ENCODE data around the gene PPP1R36. TPM values are rescaled to one million over a fixed set of nuclear protein-coding genes. Genes with fewer than 3 reads are reported as not detected.
A peak's percentile ranks its signal among the peaks of the same experiment; 100 is the strongest.

Gene PPP1R36
- total and polyA plus RNA-seq, 2 donors (not counting 3 experiments of a cell fraction or from before 2014, with no cell fraction given), result 0.28 to 0.60 TPM

DNA sequence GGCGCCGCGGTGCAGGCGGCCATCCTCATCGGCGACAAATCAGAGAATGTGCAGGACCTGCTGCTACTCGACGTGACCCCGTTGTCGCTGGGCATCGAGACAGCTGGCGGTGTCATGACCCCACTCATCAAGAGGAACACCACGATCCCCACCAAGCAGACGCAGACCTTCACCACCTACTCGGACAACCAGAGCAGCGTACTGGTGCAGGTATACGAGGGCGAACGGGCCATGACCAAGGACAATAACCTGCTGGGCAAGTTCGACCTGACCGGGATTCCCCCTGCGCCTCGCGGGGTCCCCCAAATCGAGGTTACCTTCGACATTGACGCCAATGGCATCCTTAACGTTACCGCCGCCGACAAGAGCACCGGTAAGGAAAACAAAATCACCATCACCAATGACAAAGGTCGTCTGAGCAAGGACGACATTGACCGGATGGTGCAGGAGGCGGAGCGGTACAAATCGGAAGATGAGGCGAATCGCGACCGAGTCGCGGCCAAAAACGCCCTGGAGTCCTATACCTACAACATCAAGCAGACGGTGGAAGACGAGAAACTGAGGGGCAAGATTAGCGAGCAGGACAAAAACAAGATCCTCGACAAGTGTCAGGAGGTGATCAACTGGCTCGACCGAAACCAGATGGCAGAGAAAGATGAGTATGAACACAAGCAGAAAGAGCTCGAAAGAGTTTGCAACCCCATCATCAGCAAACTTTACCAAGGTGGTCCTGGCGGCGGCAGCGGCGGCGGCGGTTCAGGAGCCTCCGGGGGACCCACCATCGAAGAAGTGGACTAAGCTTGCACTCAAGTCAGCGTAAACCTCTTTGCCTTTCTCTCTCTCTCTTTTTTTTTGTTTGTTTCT, 7.6 kb upstream of the PPP1R36 start:
- H3K27ac ChIP-seq (ENCODE audit: insufficient read depth, low read depth, low read length), result no peak overlapping the region

DNA sequence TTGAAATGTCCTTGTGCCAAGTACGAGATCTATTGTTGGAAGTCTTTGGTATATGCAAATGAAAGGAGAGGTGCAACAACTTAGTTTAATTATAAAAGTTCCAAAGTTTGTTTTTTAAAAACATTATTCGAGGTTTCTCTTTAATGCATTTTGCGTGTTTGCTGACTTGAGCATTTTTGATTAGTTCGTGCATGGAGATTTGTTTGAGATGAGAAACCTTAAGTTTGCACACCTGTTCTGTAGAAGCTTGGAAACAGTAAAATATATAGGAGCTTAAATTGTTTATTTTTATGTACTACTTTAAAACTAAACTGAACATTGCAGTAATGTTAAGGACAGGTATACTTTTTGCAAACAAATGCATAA, 6.9 kb upstream of the PPP1R36 start:
- H3K27ac ChIP-seq (ENCODE audit: insufficient read depth, low read depth, low read length), result no peak overlapping the region
- H3K36me3 ChIP-seq (ENCODE audit: control insufficient read depth in 2 of 2, extremely low read depth in 1 of 2, insufficient read depth in 2 of 2, low read length in 2 of 2), result no peaks in the 10 kb centered on the region
- dilution Hi-C loops (cut with MboI; ENCODE audit: extremely low pct_ligation_motif_present, low sequenced_read_pairs), result no loop called here
- BruUV-seq (replicated peaks), result no TSS peak
- peaks cover 26 to 29% of the 10 kb centered on the region in 2 experiments for H3K27me3 ChIP-seq (ENCODE audit: control insufficient read depth in 2 of 2, insufficient read depth in 2 of 2, low read length in 2 of 2)
- TF ChIP-seq MYC (IDR thresholded peaks at IDR 0.05; ENCODE audit: low read depth, low read length), result no peak
- no peak for TF ChIP-seq EZH2 (IDR thresholded peaks at IDR 0.05; ENCODE audit: borderline replicate concordance, low read depth, low read length, severe bottlenecking)
- no peak for TF ChIP-seq POLR2AphosphoS5 (IDR thresholded peaks at IDR 0.05; ENCODE audit: insufficient read depth, low read depth, low read length)
- TF ChIP-seq, protein P1, sequence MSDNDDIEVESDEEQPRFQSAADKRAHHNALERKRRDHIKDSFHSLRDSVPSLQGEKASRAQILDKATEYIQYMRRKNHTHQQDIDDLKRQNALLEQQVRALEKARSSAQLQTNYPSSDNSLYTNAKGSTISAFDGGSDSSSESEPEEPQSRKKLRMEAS (IDR thresholded peaks at IDR 0.05; ENCODE audit: insufficient read depth, insufficient read length), result no peak
- no peak for TF ChIP-seq FOS (IDR thresholded peaks at IDR 0.05; ENCODE audit: borderline replicate concordance, insufficient read depth, low read length)
- TF ChIP-seq, protein P2, sequence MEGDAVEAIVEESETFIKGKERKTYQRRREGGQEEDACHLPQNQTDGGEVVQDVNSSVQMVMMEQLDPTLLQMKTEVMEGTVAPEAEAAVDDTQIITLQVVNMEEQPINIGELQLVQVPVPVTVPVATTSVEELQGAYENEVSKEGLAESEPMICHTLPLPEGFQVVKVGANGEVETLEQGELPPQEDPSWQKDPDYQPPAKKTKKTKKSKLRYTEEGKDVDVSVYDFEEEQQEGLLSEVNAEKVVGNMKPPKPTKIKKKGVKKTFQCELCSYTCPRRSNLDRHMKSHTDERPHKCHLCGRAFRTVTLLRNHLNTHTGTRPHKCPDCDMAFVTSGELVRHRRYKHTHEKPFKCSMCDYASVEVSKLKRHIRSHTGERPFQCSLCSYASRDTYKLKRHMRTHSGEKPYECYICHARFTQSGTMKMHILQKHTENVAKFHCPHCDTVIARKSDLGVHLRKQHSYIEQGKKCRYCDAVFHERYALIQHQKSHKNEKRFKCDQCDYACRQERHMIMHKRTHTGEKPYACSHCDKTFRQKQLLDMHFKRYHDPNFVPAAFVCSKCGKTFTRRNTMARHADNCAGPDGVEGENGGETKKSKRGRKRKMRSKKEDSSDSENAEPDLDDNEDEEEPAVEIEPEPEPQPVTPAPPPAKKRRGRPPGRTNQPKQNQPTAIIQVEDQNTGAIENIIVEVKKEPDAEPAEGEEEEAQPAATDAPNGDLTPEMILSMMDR (IDR thresholded peaks at IDR 0.05; ENCODE audit: extremely low read depth in 1 of 2, insufficient read depth in 1 of 2, low read depth in 1 of 2, low read length in 2 of 2), result no peak
- TF ChIP-seq GATA2 (IDR thresholded peaks at IDR 0.05; ENCODE audit: insufficient read depth, insufficient read length, low read depth, low read length), result no peak
- no peak for TF ChIP-seq POLR2A (IDR thresholded peaks at IDR 0.05; ENCODE audit: low read depth, low read length)
- no peak for TF ChIP-seq JUN (IDR thresholded peaks at IDR 0.05; ENCODE audit: borderline replicate concordance, insufficient read depth, insufficient read length, low read depth)
- no peak overlapping the region for H3K9ac ChIP-seq (replicated peaks; ENCODE audit: extremely low read depth, insufficient read depth, low read length)
- H3K4me2 ChIP-seq (ENCODE audit: insufficient read depth, low read length), result peak overlapping the region; percentile 47
- ChIA-PET CTCF (interaction anchor here (1.0 to 5.7 kb wide), 6 partner anchors 9 to 94 kb away, joined by 3 to 64 read pairs (median 3); no protein-coding TSS in a partner anchor), POLR2A (no interaction called here)
- H3K4me1 ChIP-seq (ENCODE audit: control insufficient read depth, extremely low read depth, insufficient read depth, low read length), result peaks cover 25% of the 10 kb centered on the region
- H3K9me3 ChIP-seq (replicated peaks; ENCODE audit: control insufficient read depth, insufficient read depth, low read length), result no peaks in the 10 kb centered on the region
- H3K9me1 ChIP-seq (replicated peaks; ENCODE audit: control insufficient read depth, extremely low read depth, insufficient read depth, low read length), result no peaks in the 10 kb centered on the region
- FAIRE-seq (no peak), DNase-seq (ENCODE audit: low read depth, low spot score) (no peak)
- H4K20me1 ChIP-seq (replicated peaks; ENCODE audit: control insufficient read depth, extremely low read depth, insufficient read depth, low read length), result no peaks in the 10 kb centered on the region
- no peak overlapping the region for H2AFZ ChIP-seq (ENCODE audit: low read depth, low read length)
- H3K4me3 ChIP-seq (replicated peaks in 1 of 3; ENCODE audit: insufficient read depth in 1 of 3, low read depth in 1 of 3, low read length in 3 of 3), result peak overlapping the region in 1 of 3 experiments; percentile 35
- no peaks in the 10 kb centered on the region for H3K79me2 ChIP-seq (ENCODE audit: control insufficient read depth, insufficient read depth, low read length)
- intact Hi-C loops (cut with micrococcal nuclease), result loop anchor here (5.0 kb wide), 1 partner anchor 219 kb away; no protein-coding TSS in a partner anchor

More for the DNA sequence above, 7.6 kb upstream of the PPP1R36 start:
- dilution Hi-C loops (cut with MboI; ENCODE audit: extremely low pct_ligation_motif_present, low sequenced_read_pairs), result no loop called here
- no peaks in the 10 kb centered on the region for H3K79me2 ChIP-seq (ENCODE audit: control insufficient read depth, insufficient read depth, low read length)
- no peaks in the 10 kb centered on the region for H3K9me1 ChIP-seq (replicated peaks; ENCODE audit: control insufficient read depth, extremely low read depth, insufficient read depth, low read length)
- peak overlapping the region in 2 of 3 experiments; percentile 25 to 35 for H3K4me3 ChIP-seq (replicated peaks in 1 of 3; ENCODE audit: insufficient read depth in 1 of 3, low read depth in 1 of 3, low read length in 3 of 3)
- peak; percentile 97 for TF ChIP-seq EZH2 (IDR thresholded peaks at IDR 0.05; ENCODE audit: borderline replicate concordance, low read depth, low read length, severe bottlenecking)
- TF ChIP-seq POLR2AphosphoS5 (IDR thresholded peaks at IDR 0.05; ENCODE audit: insufficient read depth, low read depth, low read length), result no peak
- peak overlapping the region; percentile 94 for H2AFZ ChIP-seq (ENCODE audit: low read depth, low read length)
- no peaks in the 10 kb centered on the region for H4K20me1 ChIP-seq (replicated peaks; ENCODE audit: control insufficient read depth, extremely low read depth, insufficient read depth, low read length)
- peaks cover 25% of the 10 kb centered on the region for H3K4me1 ChIP-seq (ENCODE audit: control insufficient read depth, extremely low read depth, insufficient read depth, low read length)
- FAIRE-seq (peak; percentile 74), DNase-seq (ENCODE audit: low read depth, low spot score) (no peak)
- ChIA-PET CTCF (interaction anchor here (1.0 to 5.7 kb wide), 5 partner anchors 10 to 95 kb away, joined by 3 to 64 read pairs (median 3); no protein-coding TSS in a partner anchor), POLR2A (interaction anchor here (0.8 kb wide), 2 partner anchors 94 to 154 kb away, joined by 3 read pairs; partner anchors contain the start of gene MTHFD1)
- H3K9me3 ChIP-seq (replicated peaks; ENCODE audit: control insufficient read depth, insufficient read depth, low read length), result no peaks in the 10 kb centered on the region
- BruUV-seq (replicated peaks), result no TSS peak
- H3K9ac ChIP-seq (replicated peaks; ENCODE audit: extremely low read depth, insufficient read depth, low read length), result no peak overlapping the region
- peak overlapping the region; percentile 47 for H3K4me2 ChIP-seq (ENCODE audit: insufficient read depth, low read length)
- H3K27me3 ChIP-seq (ENCODE audit: control insufficient read depth in 2 of 2, insufficient read depth in 2 of 2, low read length in 2 of 2), result peaks cover 26 to 29% of the 10 kb centered on the region in 2 experiments
- intact Hi-C loops (cut with micrococcal nuclease), result loop anchor here (5.0 kb wide), 1 partner anchor 220 kb away; no protein-coding TSS in a partner anchor
- H3K36me3 ChIP-seq (ENCODE audit: control insufficient read depth in 2 of 2, extremely low read depth in 1 of 2, insufficient read depth in 2 of 2, low read length in 2 of 2), result no peaks in the 10 kb centered on the region
